ENCODE data around the gene SLC30A3.

DNA sequence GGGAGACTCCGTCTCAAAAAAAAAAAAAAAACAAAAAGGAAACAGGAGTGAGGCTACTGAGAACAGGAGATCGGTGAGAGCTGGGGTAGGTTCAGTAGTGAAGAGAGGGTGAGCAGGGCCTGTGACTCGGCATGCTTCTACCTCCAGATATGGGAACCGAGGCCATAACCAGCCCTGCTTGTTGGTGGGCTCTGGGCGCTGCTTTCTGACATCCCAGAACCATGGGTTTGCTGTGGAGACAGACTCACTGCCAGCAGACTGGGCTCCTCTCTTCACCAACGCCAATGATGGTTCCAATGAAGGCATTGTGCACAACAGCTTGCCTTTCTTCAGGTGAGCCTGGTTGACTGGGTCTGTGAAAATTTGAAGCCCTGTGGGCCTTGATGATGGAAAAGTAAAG is 39.4 kb downstream of the SLC30A3 start:
- TF ChIP-seq, protein P1, sequence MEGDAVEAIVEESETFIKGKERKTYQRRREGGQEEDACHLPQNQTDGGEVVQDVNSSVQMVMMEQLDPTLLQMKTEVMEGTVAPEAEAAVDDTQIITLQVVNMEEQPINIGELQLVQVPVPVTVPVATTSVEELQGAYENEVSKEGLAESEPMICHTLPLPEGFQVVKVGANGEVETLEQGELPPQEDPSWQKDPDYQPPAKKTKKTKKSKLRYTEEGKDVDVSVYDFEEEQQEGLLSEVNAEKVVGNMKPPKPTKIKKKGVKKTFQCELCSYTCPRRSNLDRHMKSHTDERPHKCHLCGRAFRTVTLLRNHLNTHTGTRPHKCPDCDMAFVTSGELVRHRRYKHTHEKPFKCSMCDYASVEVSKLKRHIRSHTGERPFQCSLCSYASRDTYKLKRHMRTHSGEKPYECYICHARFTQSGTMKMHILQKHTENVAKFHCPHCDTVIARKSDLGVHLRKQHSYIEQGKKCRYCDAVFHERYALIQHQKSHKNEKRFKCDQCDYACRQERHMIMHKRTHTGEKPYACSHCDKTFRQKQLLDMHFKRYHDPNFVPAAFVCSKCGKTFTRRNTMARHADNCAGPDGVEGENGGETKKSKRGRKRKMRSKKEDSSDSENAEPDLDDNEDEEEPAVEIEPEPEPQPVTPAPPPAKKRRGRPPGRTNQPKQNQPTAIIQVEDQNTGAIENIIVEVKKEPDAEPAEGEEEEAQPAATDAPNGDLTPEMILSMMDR (IDR thresholded peaks at IDR 0.05; ENCODE audit: low read depth, low read length, poor library complexity, severe bottlenecking) = no peak
- no peak for TF ChIP-seq EZH2phosphoT487 (IDR thresholded peaks at IDR 0.05; ENCODE audit: borderline replicate concordance, low read length)

Measured in DOHH2 (cell line).